ENCODE data around the gene ZMIZ1. TPM values are rescaled to one million over a fixed set of nuclear protein-coding genes. Genes with fewer than 3 reads are reported as not detected.

Gene ZMIZ1
- total RNA-seq, 1 experiment from 2014 or later: 23.5 TPM

DNA sequence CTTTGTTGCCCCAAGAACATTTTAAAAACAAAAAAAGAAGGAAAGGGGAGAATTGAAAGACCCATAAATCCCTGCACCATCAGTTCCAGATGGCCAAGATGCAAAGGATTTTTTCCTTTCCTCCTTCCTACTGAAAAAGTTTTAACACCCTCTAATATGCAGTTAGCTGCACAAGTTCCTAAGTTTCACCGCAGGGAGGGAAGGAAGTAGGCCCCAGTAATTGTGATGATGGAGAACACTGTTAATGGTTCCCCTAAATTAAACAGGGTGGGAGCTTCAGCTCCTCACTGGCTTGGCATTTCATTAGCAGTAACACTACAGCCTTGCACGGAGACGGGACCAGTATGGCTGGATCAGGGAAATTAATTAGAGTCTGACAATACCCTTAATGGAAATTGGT is 214.8 kb downstream of the ZMIZ1 start:
- Mint-ChIP-seq H3K4me1 (ENCODE audit: low read depth, unreplicated experiment) (no peaks in the 10 kb centered on the region), H3K27me3 (ENCODE audit: unreplicated experiment) (no peaks in the 10 kb centered on the region), H3K9me3 (ENCODE audit: low read depth, unreplicated experiment) (no peaks in the 10 kb centered on the region), H3K27ac (ENCODE audit: unreplicated experiment) (no peak overlapping the region), H3K4me3 (ENCODE audit: low read depth, unreplicated experiment) (no peak overlapping the region), H3K36me3 (ENCODE audit: insufficient read depth, unreplicated experiment) (peaks cover 8% of the 10 kb centered on the region)
- TF ChIP-seq, protein P1, sequence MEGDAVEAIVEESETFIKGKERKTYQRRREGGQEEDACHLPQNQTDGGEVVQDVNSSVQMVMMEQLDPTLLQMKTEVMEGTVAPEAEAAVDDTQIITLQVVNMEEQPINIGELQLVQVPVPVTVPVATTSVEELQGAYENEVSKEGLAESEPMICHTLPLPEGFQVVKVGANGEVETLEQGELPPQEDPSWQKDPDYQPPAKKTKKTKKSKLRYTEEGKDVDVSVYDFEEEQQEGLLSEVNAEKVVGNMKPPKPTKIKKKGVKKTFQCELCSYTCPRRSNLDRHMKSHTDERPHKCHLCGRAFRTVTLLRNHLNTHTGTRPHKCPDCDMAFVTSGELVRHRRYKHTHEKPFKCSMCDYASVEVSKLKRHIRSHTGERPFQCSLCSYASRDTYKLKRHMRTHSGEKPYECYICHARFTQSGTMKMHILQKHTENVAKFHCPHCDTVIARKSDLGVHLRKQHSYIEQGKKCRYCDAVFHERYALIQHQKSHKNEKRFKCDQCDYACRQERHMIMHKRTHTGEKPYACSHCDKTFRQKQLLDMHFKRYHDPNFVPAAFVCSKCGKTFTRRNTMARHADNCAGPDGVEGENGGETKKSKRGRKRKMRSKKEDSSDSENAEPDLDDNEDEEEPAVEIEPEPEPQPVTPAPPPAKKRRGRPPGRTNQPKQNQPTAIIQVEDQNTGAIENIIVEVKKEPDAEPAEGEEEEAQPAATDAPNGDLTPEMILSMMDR (IDR thresholded peaks at IDR 0.05; ENCODE audit: unreplicated experiment): no peak
- CTCF ChIA-PET: interaction anchor here (0.6 to 0.7 kb wide), 2 partner anchors 1142 to 1217 kb away, joined by 6 to 8 read pairs; no protein-coding TSS in a partner anchor
- intact Hi-C loops (cut with micrococcal nuclease; ENCODE audit: unreplicated experiment): no loop called here
- DNase-seq: no peak
- BruUV-seq (replicated peaks): no TSS peak

DNA sequence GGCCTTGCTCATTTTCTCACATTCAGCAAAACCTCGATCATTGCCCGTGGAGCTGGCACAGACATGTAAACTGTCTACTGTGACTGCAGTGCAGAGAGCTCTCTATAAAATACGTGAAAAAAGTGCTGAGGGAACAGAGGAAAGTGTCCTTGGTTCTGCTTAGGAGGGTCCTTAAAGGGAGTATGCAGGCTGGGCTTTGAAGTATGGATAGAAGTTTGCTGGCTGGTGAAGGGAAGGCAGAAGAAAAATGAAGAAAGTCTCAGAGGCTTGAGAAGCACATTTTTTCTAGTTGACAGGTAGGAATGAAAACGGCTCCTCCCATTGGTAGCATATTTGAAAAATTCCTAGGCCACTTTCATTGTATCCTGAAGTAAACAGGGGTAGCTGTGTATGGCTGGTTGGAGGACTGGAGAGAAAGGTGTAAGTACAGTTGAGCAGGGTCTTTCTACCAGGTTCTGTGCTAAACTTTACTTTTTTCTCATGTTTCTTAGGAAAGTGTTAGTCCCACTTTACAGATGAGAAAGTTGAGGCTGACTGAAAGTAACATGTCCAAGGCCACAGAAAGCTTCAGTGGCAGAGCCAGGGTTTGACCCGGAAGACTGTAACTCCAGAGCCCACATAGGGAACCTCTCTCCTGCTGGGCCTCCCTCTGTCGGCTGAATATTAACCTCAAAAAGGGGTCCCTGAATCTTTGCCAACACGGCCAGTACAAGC is 215.5 kb downstream of the ZMIZ1 start:
- Mint-ChIP-seq H3K36me3 (ENCODE audit: insufficient read depth, unreplicated experiment) (peaks cover 8% of the 10 kb centered on the region), H3K27ac (ENCODE audit: unreplicated experiment) (no peak overlapping the region), H3K9me3 (ENCODE audit: low read depth, unreplicated experiment) (no peaks in the 10 kb centered on the region), H3K4me3 (ENCODE audit: low read depth, unreplicated experiment) (no peak overlapping the region), H3K27me3 (ENCODE audit: unreplicated experiment) (no peaks in the 10 kb centered on the region), H3K4me1 (ENCODE audit: low read depth, unreplicated experiment) (peaks cover 6% of the 10 kb centered on the region)
- TF ChIP-seq, protein P1 (IDR thresholded peaks at IDR 0.05; ENCODE audit: unreplicated experiment): no peak
- BruUV-seq (replicated peaks): no TSS peak
- CTCF ChIA-PET: interaction anchor here (0.6 to 0.7 kb wide), 2 partner anchors 9 to 1143 kb away, joined by 3 to 8 read pairs; no protein-coding TSS in a partner anchor
- intact Hi-C loops (cut with micrococcal nuclease; ENCODE audit: unreplicated experiment): no loop called here
- no peak for DNase-seq

DNA sequence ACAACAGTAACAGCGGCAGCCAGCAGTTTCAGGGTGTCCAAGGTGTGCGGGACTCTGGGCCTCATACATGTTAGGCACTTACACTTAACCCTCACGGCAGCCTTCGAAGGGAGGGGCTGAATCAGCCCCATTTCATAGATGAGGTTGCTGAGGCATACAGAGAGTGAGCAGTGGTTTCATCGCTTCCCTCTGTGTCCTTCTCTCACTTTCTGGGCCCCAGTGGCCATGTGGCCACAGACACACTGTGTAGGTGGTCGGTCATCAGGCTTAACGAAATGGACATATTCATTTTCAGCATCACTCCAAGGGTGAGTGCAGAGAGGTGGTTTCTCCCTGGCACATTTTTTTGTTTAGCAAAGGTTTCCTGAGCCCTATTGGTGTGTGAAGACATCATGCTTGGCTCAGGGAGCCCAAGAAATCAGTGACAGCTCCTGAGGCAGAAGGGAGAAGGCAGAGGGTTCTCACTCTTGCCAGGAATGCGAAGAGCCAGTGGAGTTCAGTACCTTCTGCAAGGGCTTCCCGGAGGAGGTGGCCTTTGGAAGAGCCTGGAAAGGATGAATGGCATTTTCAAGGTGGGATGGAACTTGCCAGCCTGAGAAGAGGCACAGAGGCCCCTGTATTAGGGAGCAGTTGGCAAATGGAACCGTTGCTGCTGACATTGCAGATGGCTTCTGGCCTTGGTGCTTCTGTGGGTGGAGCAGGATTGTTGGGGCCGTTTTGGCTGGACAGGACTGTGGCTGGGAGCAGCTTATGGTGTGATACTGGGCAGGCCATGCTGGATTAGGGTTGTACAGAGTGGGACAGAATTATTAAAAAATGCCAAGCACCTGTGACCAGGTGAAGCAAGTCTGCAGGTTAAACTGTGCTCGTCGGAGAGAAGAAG is 216.8 kb downstream of the ZMIZ1 start:
- Mint-ChIP-seq H3K36me3 (ENCODE audit: insufficient read depth, unreplicated experiment) (peaks cover 8% of the 10 kb centered on the region), H3K9me3 (ENCODE audit: low read depth, unreplicated experiment) (no peaks in the 10 kb centered on the region), H3K4me1 (ENCODE audit: low read depth, unreplicated experiment) (peaks cover 10% of the 10 kb centered on the region), H3K27me3 (ENCODE audit: unreplicated experiment) (no peaks in the 10 kb centered on the region), H3K27ac (ENCODE audit: unreplicated experiment) (no peak overlapping the region), H3K4me3 (ENCODE audit: low read depth, unreplicated experiment) (no peak overlapping the region)
- no peak for DNase-seq
- intact Hi-C loops (cut with micrococcal nuclease; ENCODE audit: unreplicated experiment): no loop called here
- CTCF ChIA-PET: no interaction called here
- TF ChIP-seq, protein P1 (IDR thresholded peaks at IDR 0.05; ENCODE audit: unreplicated experiment): no peak
- no TSS peak for BruUV-seq (replicated peaks)

DNA sequence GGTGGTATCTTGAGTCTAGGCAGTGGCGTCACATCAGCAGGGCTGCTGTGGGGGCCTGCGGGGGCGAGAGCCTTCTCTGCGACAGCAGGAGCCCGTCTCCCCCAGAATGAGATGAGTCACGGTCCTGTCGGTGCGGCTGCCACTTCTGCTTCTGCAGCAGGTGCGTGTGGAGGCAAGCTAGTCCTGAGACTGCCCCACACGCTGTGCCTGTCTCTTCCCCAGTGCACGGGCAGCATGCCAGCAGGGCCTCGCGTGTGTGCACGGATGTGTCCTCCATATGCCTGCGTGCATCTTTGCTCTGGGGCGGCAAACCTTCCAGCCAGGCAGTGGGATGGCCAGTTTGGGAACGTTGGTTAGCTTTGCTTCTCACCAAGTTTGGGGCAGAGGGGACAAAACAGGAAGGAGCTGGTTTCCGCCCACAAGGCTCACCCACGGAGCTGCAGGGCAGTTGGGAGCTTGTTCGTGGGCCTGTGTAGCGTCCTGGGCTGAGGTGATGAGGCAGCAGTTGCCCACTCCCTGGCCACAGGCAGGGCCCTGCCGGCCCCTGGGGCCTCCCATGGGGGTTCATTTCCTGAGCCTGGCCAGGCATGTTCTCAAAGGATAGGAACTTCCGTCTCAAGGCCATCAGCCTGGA is 217.7 kb downstream of the ZMIZ1 start:
- H3K27ac Mint-ChIP-seq (ENCODE audit: unreplicated experiment): no peak overlapping the region
- H3K27me3 Mint-ChIP-seq (ENCODE audit: unreplicated experiment): no peaks in the 10 kb centered on the region
- intact Hi-C loops (cut with micrococcal nuclease; ENCODE audit: unreplicated experiment): no loop called here
- no peak overlapping the region for H3K4me3 Mint-ChIP-seq (ENCODE audit: low read depth, unreplicated experiment)
- CTCF ChIA-PET: no interaction called here
- TF ChIP-seq, protein P1 (IDR thresholded peaks at IDR 0.05; ENCODE audit: unreplicated experiment): no peak
- no peaks in the 10 kb centered on the region for H3K9me3 Mint-ChIP-seq (ENCODE audit: low read depth, unreplicated experiment)
- BruUV-seq (replicated peaks): no TSS peak
- H3K36me3 Mint-ChIP-seq (ENCODE audit: insufficient read depth, unreplicated experiment): peaks cover 8% of the 10 kb centered on the region
- peaks cover 10% of the 10 kb centered on the region for H3K4me1 Mint-ChIP-seq (ENCODE audit: low read depth, unreplicated experiment)
- no peak for DNase-seq

Data from Calu3 (cell line).